ENCODE measurements around the gene KIF17. TPM values are rescaled to one million over a fixed set of nuclear protein-coding genes. Genes with fewer than 3 reads are reported as not detected.

The KIF17 gene
- total RNA-seq, 1 donor from 2014 or later, result 2.2 TPM

GRCh38 chr1:20751462-20751990 is 33.7 kb upstream of the KIF17 start:
- H3K9me3 Mint-ChIP-seq (ENCODE audit: unreplicated experiment), result no peaks in the 10 kb centered on the region
- Histone ChIP-seq H3K4me1 (ENCODE audit: insufficient read depth, low read length) (no peaks in the 10 kb centered on the region), H4K20me1 (ENCODE audit: insufficient read depth, low read length) (peaks cover 49% of the 10 kb centered on the region), H2AFZ (ENCODE audit: low read depth, low read length) (no peak overlapping the region), H3K79me2 (ENCODE audit: insufficient read depth, low read length) (peaks cover 28% of the 10 kb centered on the region), H3K27ac (ENCODE audit: low read depth, low read length) (no peak overlapping the region), H3K4me2 (ENCODE audit: low read length) (no peak overlapping the region), H3K9me3 (ENCODE audit: insufficient read depth, low read depth, low read length) (no peaks in the 10 kb centered on the region), H3K4me3 (ENCODE audit: insufficient read depth, low read depth, low read length) (no peak overlapping the region), H3K9ac (ENCODE audit: low read length) (no peak overlapping the region), H3K27me3 (ENCODE audit: insufficient read depth, low read length) (no peaks in the 10 kb centered on the region), H3K36me3 (ENCODE audit: insufficient read depth, low read length) (peaks cover 50% of the 10 kb centered on the region)
- H3K27me3 Mint-ChIP-seq (ENCODE audit: low read depth, unreplicated experiment), result no peaks in the 10 kb centered on the region
- no peak for DNase-seq (ENCODE audit: low read depth)
- H3K4me1 Mint-ChIP-seq (ENCODE audit: low read depth, unreplicated experiment), result peaks cover 7% of the 10 kb centered on the region
- peaks cover 14% of the 10 kb centered on the region for H3K36me3 Mint-ChIP-seq (ENCODE audit: low read depth, unreplicated experiment)
- H3K4me3 Mint-ChIP-seq (ENCODE audit: unreplicated experiment), result no peak overlapping the region
- no peak for FAIRE-seq
- no peak for TF ChIP-seq EZH2 (IDR thresholded peaks at IDR 0.05; ENCODE audit: insufficient read depth, low read length)
- TF ChIP-seq, protein P1, sequence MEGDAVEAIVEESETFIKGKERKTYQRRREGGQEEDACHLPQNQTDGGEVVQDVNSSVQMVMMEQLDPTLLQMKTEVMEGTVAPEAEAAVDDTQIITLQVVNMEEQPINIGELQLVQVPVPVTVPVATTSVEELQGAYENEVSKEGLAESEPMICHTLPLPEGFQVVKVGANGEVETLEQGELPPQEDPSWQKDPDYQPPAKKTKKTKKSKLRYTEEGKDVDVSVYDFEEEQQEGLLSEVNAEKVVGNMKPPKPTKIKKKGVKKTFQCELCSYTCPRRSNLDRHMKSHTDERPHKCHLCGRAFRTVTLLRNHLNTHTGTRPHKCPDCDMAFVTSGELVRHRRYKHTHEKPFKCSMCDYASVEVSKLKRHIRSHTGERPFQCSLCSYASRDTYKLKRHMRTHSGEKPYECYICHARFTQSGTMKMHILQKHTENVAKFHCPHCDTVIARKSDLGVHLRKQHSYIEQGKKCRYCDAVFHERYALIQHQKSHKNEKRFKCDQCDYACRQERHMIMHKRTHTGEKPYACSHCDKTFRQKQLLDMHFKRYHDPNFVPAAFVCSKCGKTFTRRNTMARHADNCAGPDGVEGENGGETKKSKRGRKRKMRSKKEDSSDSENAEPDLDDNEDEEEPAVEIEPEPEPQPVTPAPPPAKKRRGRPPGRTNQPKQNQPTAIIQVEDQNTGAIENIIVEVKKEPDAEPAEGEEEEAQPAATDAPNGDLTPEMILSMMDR (IDR thresholded peaks at IDR 0.05; ENCODE audit: insufficient read depth, low read depth, low read length), result no peak
- H3K27ac Mint-ChIP-seq (ENCODE audit: unreplicated experiment), result no peak overlapping the region

GRCh38 chr1:20742671-20743070 is 24.9 kb upstream of the KIF17 start:
- Mint-ChIP-seq H3K27me3 (ENCODE audit: low read depth, unreplicated experiment) (no peaks in the 10 kb centered on the region), H3K4me1 (ENCODE audit: low read depth, unreplicated experiment) (peaks cover 13% of the 10 kb centered on the region), H3K9me3 (ENCODE audit: unreplicated experiment) (no peaks in the 10 kb centered on the region), H3K27ac (ENCODE audit: unreplicated experiment) (no peak overlapping the region), H3K4me3 (ENCODE audit: unreplicated experiment) (no peak overlapping the region), H3K36me3 (ENCODE audit: low read depth, unreplicated experiment) (peaks cover 22% of the 10 kb centered on the region)
- no peak overlapping the region for H3K27ac ChIP-seq (ENCODE audit: low read depth, low read length)
- no peaks in the 10 kb centered on the region for H3K79me2 ChIP-seq (ENCODE audit: insufficient read depth, low read length)
- no peak overlapping the region for H3K4me2 ChIP-seq (ENCODE audit: low read length)
- no peaks in the 10 kb centered on the region for H3K27me3 ChIP-seq (ENCODE audit: insufficient read depth, low read length)
- no peak overlapping the region for H2AFZ ChIP-seq (ENCODE audit: low read depth, low read length)
- peaks cover 14% of the 10 kb centered on the region for H4K20me1 ChIP-seq (ENCODE audit: insufficient read depth, low read length)
- TF ChIP-seq, protein P1 (IDR thresholded peaks at IDR 0.05; ENCODE audit: insufficient read depth, low read depth, low read length), result no peak
- TF ChIP-seq EZH2 (IDR thresholded peaks at IDR 0.05; ENCODE audit: insufficient read depth, low read length), result no peak
- H3K36me3 ChIP-seq (ENCODE audit: insufficient read depth, low read length), result peaks cover 58% of the 10 kb centered on the region
- H3K9ac ChIP-seq (ENCODE audit: low read length), result no peak overlapping the region
- no peak overlapping the region for H3K4me3 ChIP-seq (ENCODE audit: insufficient read depth, low read depth, low read length)
- DNase-seq (ENCODE audit: low read depth), result no peak
- FAIRE-seq, result no peak
- H3K4me1 ChIP-seq (ENCODE audit: insufficient read depth, low read length), result peaks cover 13% of the 10 kb centered on the region
- no peaks in the 10 kb centered on the region for H3K9me3 ChIP-seq (ENCODE audit: insufficient read depth, low read depth, low read length)

- Mint-ChIP-seq H3K4me1 (ENCODE audit: low read depth, unreplicated experiment) (peaks cover 13% of the 10 kb centered on the region), H3K27ac (ENCODE audit: unreplicated experiment) (no peak overlapping the region), H3K27me3 (ENCODE audit: low read depth, unreplicated experiment) (no peaks in the 10 kb centered on the region), H3K4me3 (ENCODE audit: unreplicated experiment) (no peak overlapping the region), H3K36me3 (ENCODE audit: low read depth, unreplicated experiment) (peaks cover 29% of the 10 kb centered on the region), H3K9me3 (ENCODE audit: unreplicated experiment) (peaks cover 2% of the 10 kb centered on the region)
- Histone ChIP-seq H3K27me3 (ENCODE audit: insufficient read depth, low read length) (no peaks in the 10 kb centered on the region), H3K9ac (ENCODE audit: low read length) (no peak overlapping the region), H2AFZ (ENCODE audit: low read depth, low read length) (no peak overlapping the region), H3K4me2 (ENCODE audit: low read length) (no peak overlapping the region), H3K4me3 (ENCODE audit: insufficient read depth, low read depth, low read length) (no peak overlapping the region), H3K27ac (ENCODE audit: low read depth, low read length) (no peak overlapping the region), H3K9me3 (ENCODE audit: insufficient read depth, low read depth, low read length) (no peaks in the 10 kb centered on the region), H4K20me1 (ENCODE audit: insufficient read depth, low read length) (peaks cover 12% of the 10 kb centered on the region), H3K79me2 (ENCODE audit: insufficient read depth, low read length) (no peaks in the 10 kb centered on the region), H3K36me3 (ENCODE audit: insufficient read depth, low read length) (peaks cover 47% of the 10 kb centered on the region), H3K4me1 (ENCODE audit: insufficient read depth, low read length) (peaks cover 15% of the 10 kb centered on the region)
- FAIRE-seq (no peak), DNase-seq (ENCODE audit: low read depth) (no peak)
- TF ChIP-seq, protein P1 (IDR thresholded peaks at IDR 0.05; ENCODE audit: insufficient read depth, low read depth, low read length), result no peak
- no peak for TF ChIP-seq EZH2 (IDR thresholded peaks at IDR 0.05; ENCODE audit: insufficient read depth, low read length)
Observed at GRCh38 chr1:20740781-20741180, 23.0 kb upstream of the KIF17 start.
